PFSK-1 (cell line): ENCODE data around the gene TXN.

Source experiments
- FOXP2 ChIP-seq: optimal IDR thresholded peaks from 2 replicates; pipeline ENCODE3; 2011; ENCODE audit warnings: borderline replicate concordance, control low read depth, inconsistent platforms; ENCODE audit not compliant: insufficient read depth; ENCODE audit errors: extremely low read length, extremely low read depth
- POLR2AphosphoS5 ChIP-seq: IDR thresholded peaks from 2 replicates; pipeline ENCODE4 v1.6.1; 2012; ENCODE audit warnings: low read depth, mild to moderate bottlenecking, control low read depth, low read length, moderate library complexity
- SIN3A ChIP-seq: IDR thresholded peaks from 2 replicates; pipeline ENCODE4 v1.6.1; 2012; ENCODE audit warnings: mild to moderate bottlenecking, low read length, moderate library complexity, borderline replicate concordance; ENCODE audit not compliant: insufficient read depth
- TAF1 ChIP-seq: IDR thresholded peaks from 2 replicates; pipeline ENCODE4 v1.6.1; 2012; ENCODE audit warnings: low read length, control low read depth, borderline replicate concordance; ENCODE audit not compliant: insufficient read depth
- TF ChIP-seq, protein P1 (sequence below), 2 experiments: IDR thresholded peaks; 2 replicates each; pipeline versions ENCODE4 v1.6.1 to v1.8.0; 2011 to 2012; ENCODE audit warnings: low read depth in 2 of 2, low read length in 2 of 2, control low read depth in 1 of 2, inconsistent platforms in 1 of 2, mild to moderate bottlenecking in 1 of 2, moderate library complexity in 1 of 2; ENCODE audit not compliant: insufficient read depth in 1 of 2

The TXN gene

DNA sequence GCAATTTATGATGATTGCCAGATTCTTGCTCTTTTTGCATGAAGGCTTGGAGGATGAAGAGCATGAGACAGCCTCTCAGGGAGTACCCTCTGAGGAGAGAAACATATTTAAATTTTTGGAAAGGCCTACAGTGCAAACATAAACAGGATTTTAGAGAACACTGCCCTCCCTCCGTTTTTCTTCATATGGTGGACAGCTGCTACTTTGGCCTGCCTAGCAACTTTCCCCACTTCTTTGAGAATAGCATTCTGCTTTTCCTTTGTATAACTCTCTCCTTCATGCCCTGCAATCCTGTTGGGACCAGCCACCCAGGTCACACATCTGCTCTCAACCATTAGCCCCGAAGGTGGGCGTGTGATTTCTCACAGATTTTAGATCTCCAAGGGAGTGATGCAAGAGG, 20.5 kb upstream of the TXN start:
- TF ChIP-seq TAF1: no peak
- TF ChIP-seq POLR2AphosphoS5: no peak
- TF ChIP-seq FOXP2: no peak
- TF ChIP-seq, protein P1, sequence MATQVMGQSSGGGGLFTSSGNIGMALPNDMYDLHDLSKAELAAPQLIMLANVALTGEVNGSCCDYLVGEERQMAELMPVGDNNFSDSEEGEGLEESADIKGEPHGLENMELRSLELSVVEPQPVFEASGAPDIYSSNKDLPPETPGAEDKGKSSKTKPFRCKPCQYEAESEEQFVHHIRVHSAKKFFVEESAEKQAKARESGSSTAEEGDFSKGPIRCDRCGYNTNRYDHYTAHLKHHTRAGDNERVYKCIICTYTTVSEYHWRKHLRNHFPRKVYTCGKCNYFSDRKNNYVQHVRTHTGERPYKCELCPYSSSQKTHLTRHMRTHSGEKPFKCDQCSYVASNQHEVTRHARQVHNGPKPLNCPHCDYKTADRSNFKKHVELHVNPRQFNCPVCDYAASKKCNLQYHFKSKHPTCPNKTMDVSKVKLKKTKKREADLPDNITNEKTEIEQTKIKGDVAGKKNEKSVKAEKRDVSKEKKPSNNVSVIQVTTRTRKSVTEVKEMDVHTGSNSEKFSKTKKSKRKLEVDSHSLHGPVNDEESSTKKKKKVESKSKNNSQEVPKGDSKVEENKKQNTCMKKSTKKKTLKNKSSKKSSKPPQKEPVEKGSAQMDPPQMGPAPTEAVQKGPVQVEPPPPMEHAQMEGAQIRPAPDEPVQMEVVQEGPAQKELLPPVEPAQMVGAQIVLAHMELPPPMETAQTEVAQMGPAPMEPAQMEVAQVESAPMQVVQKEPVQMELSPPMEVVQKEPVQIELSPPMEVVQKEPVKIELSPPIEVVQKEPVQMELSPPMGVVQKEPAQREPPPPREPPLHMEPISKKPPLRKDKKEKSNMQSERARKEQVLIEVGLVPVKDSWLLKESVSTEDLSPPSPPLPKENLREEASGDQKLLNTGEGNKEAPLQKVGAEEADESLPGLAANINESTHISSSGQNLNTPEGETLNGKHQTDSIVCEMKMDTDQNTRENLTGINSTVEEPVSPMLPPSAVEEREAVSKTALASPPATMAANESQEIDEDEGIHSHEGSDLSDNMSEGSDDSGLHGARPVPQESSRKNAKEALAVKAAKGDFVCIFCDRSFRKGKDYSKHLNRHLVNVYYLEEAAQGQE (IDR thresholded peaks at IDR 0.05; ENCODE audit: insufficient read depth in 1 of 2, low read depth in 2 of 2, low read length in 2 of 2): no peak
- no peak for TF ChIP-seq SIN3A

DNA sequence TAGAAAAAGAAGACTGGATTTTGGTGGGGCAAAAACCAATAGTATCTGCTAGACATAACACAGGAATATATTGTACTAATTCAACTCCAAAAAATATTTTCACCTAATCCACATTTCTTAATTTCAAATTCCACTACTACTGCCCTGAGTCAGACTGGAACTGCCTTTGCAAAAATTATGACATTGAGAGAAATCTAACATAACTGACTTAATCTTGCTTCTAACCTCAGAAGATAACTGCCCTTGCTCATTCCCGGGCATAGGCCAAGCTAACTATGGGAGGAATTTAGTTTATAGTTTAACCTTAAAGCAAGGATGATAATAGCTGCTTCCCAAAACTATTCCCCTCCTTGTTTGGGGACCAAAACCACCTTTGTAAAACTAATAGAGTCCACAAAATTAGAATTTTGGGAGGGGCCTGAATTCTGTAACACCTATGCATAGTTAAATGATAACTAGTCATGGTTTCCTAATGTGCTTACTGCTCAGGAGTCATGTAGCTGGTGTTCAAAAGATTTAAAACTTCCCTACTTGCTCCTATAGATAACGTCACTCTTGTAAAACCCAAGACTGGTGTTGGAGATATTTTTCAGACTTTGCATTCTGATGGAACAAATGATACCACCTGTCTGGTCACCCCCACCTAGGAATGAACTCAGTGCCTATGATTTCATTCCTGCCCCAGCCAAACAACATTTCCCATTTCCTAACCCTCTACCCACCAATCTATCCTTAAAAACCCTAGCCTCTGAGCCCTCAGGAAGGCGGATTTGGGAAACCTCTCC, 14.1 kb upstream of the TXN start:
- TF ChIP-seq FOXP2 (no peak), SIN3A (no peak)

DNA sequence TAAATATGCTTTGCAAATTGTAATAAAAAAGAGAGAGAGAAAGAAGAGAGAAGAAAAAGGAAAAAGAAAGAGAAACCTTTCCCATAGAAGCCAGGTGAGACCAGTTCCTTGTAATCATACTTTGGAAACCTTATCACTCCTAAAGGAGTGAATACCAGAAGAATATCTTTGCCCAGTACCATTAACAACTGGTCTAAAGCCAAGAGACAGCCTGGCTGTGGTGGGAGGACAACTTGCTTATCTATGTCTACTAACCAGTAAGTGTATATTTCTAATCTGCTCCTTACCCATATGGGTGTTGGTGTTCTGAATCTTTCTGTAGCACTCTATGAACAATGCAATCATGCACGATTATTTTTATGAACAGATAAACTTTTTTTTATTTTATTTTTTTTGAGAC, 10.5 kb upstream of the TXN start:
- TF ChIP-seq FOXP2 (no peak), TAF1 (no peak), SIN3A (no peak), POLR2AphosphoS5 (no peak)
- TF ChIP-seq, protein P1 (IDR thresholded peaks at IDR 0.05; ENCODE audit: insufficient read depth in 1 of 2, low read depth in 2 of 2, low read length in 2 of 2): no peak

DNA sequence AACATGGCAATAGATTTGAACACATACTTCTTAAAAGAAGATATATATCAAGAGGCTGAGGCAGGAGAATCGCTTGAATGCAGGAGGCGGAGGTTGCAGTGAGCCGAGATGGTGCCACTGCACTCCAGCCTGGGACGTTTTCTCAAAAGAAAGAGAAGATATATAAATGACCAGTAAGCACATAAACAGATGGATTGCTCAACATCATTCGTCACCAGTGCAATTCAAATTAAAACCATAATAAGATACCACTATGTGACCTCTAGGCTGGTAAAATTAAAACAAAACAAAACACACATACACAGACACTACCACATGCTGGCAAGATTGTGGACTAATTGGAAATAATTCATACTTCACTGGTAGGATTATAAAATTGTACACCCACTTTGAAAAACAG, 5.3 kb upstream of the TXN start:
- no peak for TF ChIP-seq POLR2AphosphoS5

DNA sequence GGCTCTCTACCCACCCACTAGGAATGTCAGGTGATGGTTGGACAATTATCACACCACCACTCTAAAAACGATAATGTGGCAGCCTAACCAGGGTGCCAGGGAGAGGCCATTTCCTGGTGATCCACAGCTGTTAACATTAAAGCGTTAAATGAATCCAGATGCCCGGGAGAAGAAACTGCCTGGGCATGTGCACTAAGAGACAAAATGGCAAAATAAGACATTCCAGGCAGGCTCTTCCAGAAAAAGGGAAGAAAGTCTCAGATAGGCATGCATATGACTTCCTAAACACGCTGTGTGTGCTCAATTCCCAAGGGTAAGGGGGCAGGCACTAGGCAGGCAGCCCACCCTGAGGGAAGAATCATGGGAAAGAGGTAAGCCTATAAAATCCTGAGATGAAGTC, 4.6 kb upstream of the TXN start:
- TF ChIP-seq, protein P1 (IDR thresholded peaks at IDR 0.05; ENCODE audit: insufficient read depth in 1 of 2, low read depth in 2 of 2, low read length in 2 of 2): no peak

DNA sequence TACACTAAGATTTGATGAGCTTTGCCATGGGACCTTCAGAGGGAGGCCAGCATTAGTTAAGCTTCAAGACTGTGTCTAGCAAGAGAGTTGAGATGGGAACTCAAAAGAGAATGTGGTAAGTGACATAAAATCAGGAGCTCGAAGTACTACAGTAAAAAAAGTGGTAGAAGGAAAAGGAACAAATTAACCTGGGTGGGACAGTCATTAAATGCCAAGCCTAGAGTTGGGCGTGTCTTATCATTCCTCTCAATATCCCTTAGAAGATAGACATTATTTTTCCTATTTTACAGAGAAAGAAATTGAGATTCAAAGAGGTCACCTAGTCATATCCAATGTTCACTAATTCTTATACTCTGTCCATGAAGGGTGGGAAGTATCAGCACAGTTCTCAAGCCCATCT, 3.3 kb upstream of the TXN start:
- no peak for TF ChIP-seq TAF1
- TF ChIP-seq POLR2AphosphoS5: no peak
- TF ChIP-seq, protein P1 (IDR thresholded peaks at IDR 0.05; ENCODE audit: insufficient read depth in 1 of 2, low read depth in 2 of 2, low read length in 2 of 2): no peak
- no peak for TF ChIP-seq FOXP2
